Measurements from ENCODE around the gene PNMA8A.

- TF ChIP-seq CTCF (IDR thresholded peaks at IDR 0.05) (no peak), EZH2phosphoT487 (IDR thresholded peaks at IDR 0.05; ENCODE audit: borderline replicate concordance, low read depth) (no peak), POLR2AphosphoS5 (IDR thresholded peaks at IDR 0.05; ENCODE audit: low read depth, low read length) (no peak), MAX (IDR thresholded peaks at IDR 0.05; ENCODE audit: low read depth) (0 out of 2 replicates have a peak, but pooled peaks have one; percentile 38), YY1 (IDR thresholded peaks at IDR 0.05; ENCODE audit: low read depth) (no peak), USF2 (IDR thresholded peaks at IDR 0.05; ENCODE audit: borderline replicate concordance, low read depth, low read length) (no peak), USF1 (IDR thresholded peaks at IDR 0.05; ENCODE audit: borderline replicate concordance, low read depth) (no peak)
Measured at GRCh38 chr19:46442808-46443450, 28.4 kb downstream of the PNMA8A start.
